Adipocyte (in vitro differentiated cells): ENCODE results near the gene TMEM202.
"Not testable (repeated sequence)": the region's sequence is repeated elsewhere in the genome, so short reads cannot be mapped to it uniquely, and the experiment has no call there.

Experiments
- DNase-seq: peaks from one replicate; pipeline ENCODE4 v3.0.0-alpha.2; 2015; ENCODE audit warnings: low read depth
- H3K27me3 ChIP-seq: replicated peaks from 2 replicates; pipeline ENCODE4 v1.7.0; 2013; ENCODE audit warnings: mild to moderate bottlenecking, low read length, moderate library complexity; ENCODE audit not compliant: control insufficient read depth, insufficient read depth
- H3K36me3 ChIP-seq: 2 replicates; pipeline ENCODE4 v1.7.0; 2013; ENCODE audit warnings: low read length, mild to moderate bottlenecking, moderate library complexity; ENCODE audit not compliant: control insufficient read depth, insufficient read depth, severe bottlenecking
- H3K4me1 ChIP-seq: 2 replicates; pipeline ENCODE4 v1.7.0; 2013; ENCODE audit warnings: mild to moderate bottlenecking, low read length, moderate library complexity; ENCODE audit not compliant: control insufficient read depth, insufficient read depth
- H3K4me3 ChIP-seq: 2 replicates; pipeline ENCODE4 v1.7.0; 2013; ENCODE audit warnings: mild to moderate bottlenecking, low read length, moderate library complexity
- H3K9ac ChIP-seq: 2 replicates; pipeline ENCODE4 v1.7.0; 2013; ENCODE audit warnings: mild to moderate bottlenecking, low read length, moderate library complexity
- H3K9me3 ChIP-seq: 2 replicates; pipeline ENCODE4 v1.7.0; 2013; ENCODE audit warnings: mild to moderate bottlenecking, low read length, moderate library complexity; ENCODE audit not compliant: control insufficient read depth

The TMEM202 gene

GRCh38 chr15:72426753-72427152 lies 28.6 kb downstream of the TMEM202 start:
- Histone ChIP-seq H3K4me1 (no peaks in the 10 kb centered on the region), H3K36me3 (no peaks in the 10 kb centered on the region), H3K27me3 (no peaks in the 10 kb centered on the region), H3K9ac (no peak overlapping the region), H3K9me3 (peaks cover 33% of the 10 kb centered on the region), H3K4me3 (no peak overlapping the region)
- no peak for DNase-seq

- no peaks in the 10 kb centered on the region for H3K4me1 ChIP-seq
- H3K9ac ChIP-seq, result no peak overlapping the region
- H3K9me3 ChIP-seq, result peaks cover 23% of the 10 kb centered on the region
- H3K36me3 ChIP-seq, result no peaks in the 10 kb centered on the region
- DNase-seq, result no peak
- peaks cover 4% of the 10 kb centered on the region for H3K27me3 ChIP-seq
- H3K4me3 ChIP-seq, result peak overlapping the region; percentile 15
Observed at GRCh38 chr15:72437650-72438316, 39.7 kb downstream of the TMEM202 start.

- not testable (repeated sequence) for DNase-seq, H3K4me3 ChIP-seq, H3K4me1 ChIP-seq, H3K27me3 ChIP-seq, H3K9me3 ChIP-seq, H3K36me3 ChIP-seq, H3K9ac ChIP-seq
Observed at GRCh38 chr15:72442848-72443247, 44.7 kb downstream of the TMEM202 start.

GRCh38 chr15:72445426-72445825 lies 47.3 kb downstream of the TMEM202 start:
- H3K9me3 ChIP-seq, result no peaks in the 10 kb centered on the region
- H3K36me3 ChIP-seq, result no peaks in the 10 kb centered on the region
- no peaks in the 10 kb centered on the region for H3K27me3 ChIP-seq
- H3K4me3 ChIP-seq, result no peak overlapping the region
- H3K4me1 ChIP-seq, result no peaks in the 10 kb centered on the region
- H3K9ac ChIP-seq, result no peak overlapping the region
- no peak for DNase-seq

- H3K27me3 ChIP-seq, result no peaks in the 10 kb centered on the region
- H3K9me3 ChIP-seq, result no peaks in the 10 kb centered on the region
- no peak overlapping the region for H3K4me3 ChIP-seq
- H3K36me3 ChIP-seq, result no peaks in the 10 kb centered on the region
- no peak overlapping the region for H3K9ac ChIP-seq
- no peaks in the 10 kb centered on the region for H3K4me1 ChIP-seq
- no peak for DNase-seq
Observed at GRCh38 chr15:72450805-72451204, 52.7 kb downstream of the TMEM202 start.

GRCh38 chr15:72451224-72451623 lies 53.1 kb downstream of the TMEM202 start:
- H3K36me3 ChIP-seq, result no peaks in the 10 kb centered on the region
- DNase-seq, result no peak
- H3K4me1 ChIP-seq, result no peaks in the 10 kb centered on the region
- no peaks in the 10 kb centered on the region for H3K27me3 ChIP-seq
- H3K4me3 ChIP-seq, result no peak overlapping the region
- H3K9me3 ChIP-seq, result no peaks in the 10 kb centered on the region
- no peak overlapping the region for H3K9ac ChIP-seq

GRCh38 chr15:72456684-72457083 lies 58.6 kb downstream of the TMEM202 start:
- DNase-seq, result no peak
- H3K4me1 ChIP-seq, result no peaks in the 10 kb centered on the region
- H3K9me3 ChIP-seq, result no peaks in the 10 kb centered on the region
- no peak overlapping the region for H3K9ac ChIP-seq
- H3K36me3 ChIP-seq, result no peaks in the 10 kb centered on the region
- no peak overlapping the region for H3K4me3 ChIP-seq
- no peaks in the 10 kb centered on the region for H3K27me3 ChIP-seq
